AG04449 (cell line): ENCODE results near the gene CCNK.

ENCODE experiments used
- CTCF ChIA-PET: fragments of 350-600 bp; formaldehyde crosslinking; extraction: SDS; loops from one replicate; lab custom pipeline; 2021; ENCODE audit warnings: antibody characterized with exemption; lab: Yijun Ruan, JAX
- POLR2A ChIA-PET: fragments of 400-600, 350-600 bp; formaldehyde crosslinking; extraction: SDS; loops from one replicate; lab custom pipeline; 2020; ENCODE audit warnings: antibody characterized with exemption, inconsistent platforms; lab: Yijun Ruan, JAX
- DNase-seq: peaks from one replicate; pipeline ENCODE4 v3.0.0-alpha.2; 2010; ENCODE audit warnings: low read depth, low spot score
- H3K4me3 ChIP-seq: 2 replicates; pipeline ENCODE4 v1.5.1; 2011; ENCODE audit warnings: low read depth, mild to moderate bottlenecking, control low read depth, low read length
- TF ChIP-seq, protein P1 (sequence below): IDR thresholded peaks from one replicate; pipeline ENCODE4 v1.5.1; 2011; ENCODE audit warnings: mild to moderate bottlenecking, moderate library complexity, low read length, control low read depth, inconsistent platforms; ENCODE audit not compliant: insufficient read depth; ENCODE audit errors: missing control alignments

Gene CCNK

DNA sequence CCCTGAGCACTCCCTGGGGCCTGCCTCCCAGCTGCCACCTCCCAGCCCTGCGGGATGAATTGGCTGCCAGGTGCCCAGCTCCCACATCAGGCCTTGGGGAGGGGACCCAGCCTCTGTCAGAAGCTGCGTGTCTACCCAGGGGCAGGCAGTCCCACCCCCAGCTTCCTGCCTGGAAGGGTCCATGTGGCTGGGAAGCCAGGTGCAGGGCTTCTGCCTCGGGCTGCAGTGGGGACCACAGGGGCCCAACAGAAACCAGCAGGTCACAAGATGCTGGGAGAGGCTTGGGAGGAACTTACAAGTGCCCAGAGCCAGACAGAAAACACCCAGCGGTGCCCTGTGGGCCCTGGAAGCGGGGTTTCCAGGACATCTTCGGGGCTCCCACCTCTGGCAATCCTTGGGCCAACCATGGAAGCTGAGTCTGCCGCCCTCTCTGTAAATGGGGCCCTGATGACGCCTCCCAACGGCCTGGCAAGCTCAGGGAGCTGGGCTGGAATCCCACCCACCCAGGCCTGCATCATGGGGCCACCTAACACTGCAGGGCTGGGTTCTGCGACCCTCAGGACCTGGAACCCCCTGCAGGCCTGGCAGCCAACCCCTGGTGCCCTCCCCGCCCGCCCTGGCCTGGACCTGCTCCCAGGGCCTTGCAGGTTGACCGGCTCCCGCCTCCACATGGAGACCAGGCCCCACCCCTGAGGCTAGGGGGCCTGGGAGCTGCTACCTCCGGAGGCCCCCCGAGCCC lies 36.6 kb downstream of the CCNK start:
- CTCF ChIA-PET, result interaction anchor here (0.7 to 5.2 kb wide), 16 partner anchors 9 to 368 kb away, joined by 3 to 41 read pairs (median 4); no protein-coding TSS in a partner anchor

DNA sequence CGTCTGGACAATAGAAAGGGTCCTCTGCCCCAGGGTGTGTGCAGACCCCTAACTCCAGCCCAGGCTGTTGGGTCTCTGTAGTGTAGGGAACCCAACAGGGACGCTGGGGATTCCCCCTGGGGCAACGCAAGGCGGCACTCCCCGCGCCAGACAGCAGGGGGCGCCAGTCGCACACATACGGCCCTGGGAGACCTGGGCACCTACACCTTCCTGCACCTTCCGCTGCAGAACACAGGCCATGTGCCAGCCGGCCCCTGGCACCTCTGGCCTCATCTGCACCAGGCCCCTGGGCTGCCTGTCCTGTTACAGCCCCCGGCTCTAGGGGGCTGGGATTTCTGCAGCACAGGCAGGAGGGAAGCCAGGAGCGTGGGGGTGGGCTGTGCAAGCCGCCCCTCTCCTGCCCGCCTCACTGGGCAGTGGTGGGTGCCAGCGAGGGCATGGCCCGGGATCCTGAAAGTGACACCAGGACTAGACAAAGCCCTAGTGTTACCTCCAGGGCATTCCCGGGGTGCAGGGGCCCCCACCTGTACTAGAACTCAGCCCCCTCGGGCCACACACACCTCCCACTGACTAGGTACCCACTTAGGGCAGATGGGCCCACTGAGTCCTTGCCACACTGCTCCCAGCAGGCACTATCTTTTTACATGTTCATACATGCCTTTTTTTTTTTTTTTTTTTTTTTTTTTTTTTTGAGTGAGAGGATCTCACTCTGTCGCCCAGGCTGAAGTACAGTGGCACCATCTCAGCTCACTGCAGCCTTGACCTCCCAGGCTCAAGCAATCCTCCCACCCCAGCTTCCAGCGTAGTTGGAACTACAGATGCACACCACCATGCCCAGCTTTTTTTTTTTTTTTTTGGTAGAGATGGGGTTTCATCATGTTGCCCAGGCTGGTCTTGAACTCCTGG lies 37.5 kb downstream of the CCNK start:
- ChIA-PET POLR2A (interaction anchor here (0.7 kb wide), 1 partner anchor 16 kb away, joined by 7 read pairs; no protein-coding TSS in a partner anchor), CTCF (interaction anchor here (0.6 to 5.2 kb wide), 19 partner anchors 8 to 674 kb away, joined by 3 to 41 read pairs (median 3); no protein-coding TSS in a partner anchor)
- no peak for DNase-seq
- TF ChIP-seq, protein P1, sequence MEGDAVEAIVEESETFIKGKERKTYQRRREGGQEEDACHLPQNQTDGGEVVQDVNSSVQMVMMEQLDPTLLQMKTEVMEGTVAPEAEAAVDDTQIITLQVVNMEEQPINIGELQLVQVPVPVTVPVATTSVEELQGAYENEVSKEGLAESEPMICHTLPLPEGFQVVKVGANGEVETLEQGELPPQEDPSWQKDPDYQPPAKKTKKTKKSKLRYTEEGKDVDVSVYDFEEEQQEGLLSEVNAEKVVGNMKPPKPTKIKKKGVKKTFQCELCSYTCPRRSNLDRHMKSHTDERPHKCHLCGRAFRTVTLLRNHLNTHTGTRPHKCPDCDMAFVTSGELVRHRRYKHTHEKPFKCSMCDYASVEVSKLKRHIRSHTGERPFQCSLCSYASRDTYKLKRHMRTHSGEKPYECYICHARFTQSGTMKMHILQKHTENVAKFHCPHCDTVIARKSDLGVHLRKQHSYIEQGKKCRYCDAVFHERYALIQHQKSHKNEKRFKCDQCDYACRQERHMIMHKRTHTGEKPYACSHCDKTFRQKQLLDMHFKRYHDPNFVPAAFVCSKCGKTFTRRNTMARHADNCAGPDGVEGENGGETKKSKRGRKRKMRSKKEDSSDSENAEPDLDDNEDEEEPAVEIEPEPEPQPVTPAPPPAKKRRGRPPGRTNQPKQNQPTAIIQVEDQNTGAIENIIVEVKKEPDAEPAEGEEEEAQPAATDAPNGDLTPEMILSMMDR, result peak; percentile 98
- no peak overlapping the region for H3K4me3 ChIP-seq

More for the DNA sequence above, 36.6 kb downstream of the CCNK start:
- DNase-seq, result no peak
- POLR2A ChIA-PET, result no interaction called here
- no peak overlapping the region for H3K4me3 ChIP-seq
- TF ChIP-seq, protein P1, result no peak

DNA sequence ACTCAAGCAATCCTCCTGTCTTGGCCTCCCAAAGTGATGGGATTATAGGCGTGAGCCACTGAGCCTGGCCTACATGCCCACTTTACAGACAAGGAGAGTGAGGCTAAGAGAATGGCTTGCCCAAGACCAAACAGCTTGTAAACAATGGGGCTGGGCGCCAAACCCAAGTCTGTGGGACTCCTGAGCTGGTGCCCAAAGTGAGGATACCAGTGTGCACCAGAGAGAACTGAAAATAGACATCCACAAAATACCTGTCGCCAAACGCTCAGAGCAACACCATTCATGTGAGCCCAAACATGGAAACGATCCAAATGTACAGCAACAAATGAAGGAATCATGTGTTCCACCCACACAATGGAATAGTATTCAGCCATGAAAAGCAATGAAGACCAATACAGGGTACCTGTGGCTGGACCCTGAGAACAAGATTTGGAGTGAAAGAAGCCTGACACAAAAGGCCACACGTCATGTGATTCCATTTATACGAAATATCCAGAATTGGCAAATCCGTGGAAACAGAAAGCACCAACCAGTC lies 38.2 kb downstream of the CCNK start:
- ChIA-PET CTCF (interaction anchor here (0.5 to 5.2 kb wide), 10 partner anchors 8 to 673 kb away, joined by 3 to 41 read pairs (median 3); no protein-coding TSS in a partner anchor), POLR2A (interaction anchor here (0.7 kb wide), 1 partner anchor 15 kb away, joined by 7 read pairs; no protein-coding TSS in a partner anchor)
- no peak for DNase-seq
- H3K4me3 ChIP-seq, result no peak overlapping the region
- TF ChIP-seq, protein P1, result no peak

DNA sequence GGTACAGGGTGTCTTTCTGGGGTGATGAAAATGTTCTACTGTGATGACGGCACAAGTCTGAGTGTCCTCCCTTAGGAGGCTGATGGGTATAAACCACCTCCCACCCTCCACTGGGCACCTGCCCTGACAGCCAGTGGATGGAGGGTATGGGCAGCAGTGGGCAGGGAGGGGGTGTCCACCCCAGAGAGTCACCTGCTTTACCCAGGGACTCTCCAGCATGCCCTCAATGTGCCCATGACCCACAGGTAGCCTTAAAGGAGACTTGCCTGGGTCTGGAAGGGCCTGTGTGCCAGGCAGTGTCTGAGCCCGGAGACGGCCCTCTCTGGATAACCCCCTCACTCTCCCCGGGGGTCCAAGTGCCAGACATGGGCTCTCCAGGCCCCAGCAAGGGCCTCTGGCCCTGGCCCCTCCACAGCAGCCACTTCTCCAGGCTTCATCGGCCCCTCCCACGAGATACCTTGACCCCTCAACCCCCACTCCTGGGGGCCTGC lies 38.8 kb downstream of the CCNK start:
- no peak overlapping the region for H3K4me3 ChIP-seq
- TF ChIP-seq, protein P1, result no peak
- CTCF ChIA-PET, result interaction anchor here (0.5 to 5.2 kb wide), 8 partner anchors 7 to 376 kb away, joined by 3 to 41 read pairs (median 4); no protein-coding TSS in a partner anchor
- DNase-seq, result no peak
- POLR2A ChIA-PET, result no interaction called here

DNA sequence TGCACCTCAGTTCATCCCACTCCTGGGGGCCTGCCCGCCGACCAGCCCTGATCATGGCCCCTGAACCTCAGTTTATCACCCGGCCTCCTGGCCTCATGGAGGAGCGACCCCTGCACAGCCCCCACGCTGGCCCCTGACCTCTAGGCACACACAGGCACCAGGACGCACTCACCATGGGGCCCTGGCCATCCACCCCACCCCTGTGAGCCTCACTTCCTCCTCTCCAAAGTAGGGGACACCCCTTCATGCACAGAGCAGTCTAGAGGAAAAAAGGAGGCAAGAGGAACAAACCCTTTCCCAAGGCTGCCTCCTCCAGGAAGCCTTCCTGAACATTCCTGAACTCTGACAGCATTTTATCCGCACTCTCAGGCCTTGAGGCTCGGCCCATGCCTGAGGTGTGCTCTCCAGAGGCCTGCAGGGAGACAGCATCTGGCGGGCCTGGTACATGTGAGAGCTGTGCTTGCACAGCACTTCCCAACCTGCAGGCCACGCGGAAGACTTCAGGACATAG lies 39.4 kb downstream of the CCNK start:
- ChIA-PET POLR2A (no interaction called here), CTCF (interaction anchor here (0.6 to 9.2 kb wide), 7 partner anchors 15 to 365 kb away, joined by 3 to 174 read pairs (median 3); no protein-coding TSS in a partner anchor)
- TF ChIP-seq, protein P1, result no peak
- H3K4me3 ChIP-seq, result no peak overlapping the region
- no peak for DNase-seq
